ENCODE measurements around the gene SRGAP1.
"Not testable (repeated sequence)": the region's sequence is repeated elsewhere in the genome, so short reads cannot be mapped to it uniquely, and the experiment has no call there.

The SRGAP1 gene

GRCh38 chr12:64053117-64053516 lies 208.6 kb downstream of the SRGAP1 start:
- DNase-seq (ENCODE audit: low read depth): no peak

- DNase-seq (ENCODE audit: low read depth): no peak
Measured at GRCh38 chr12:64054079-64054520, 209.6 kb downstream of the SRGAP1 start.

- DNase-seq (ENCODE audit: low read depth): no peak
Measured at GRCh38 chr12:64056741-64057140, 212.2 kb downstream of the SRGAP1 start.

DNA sequence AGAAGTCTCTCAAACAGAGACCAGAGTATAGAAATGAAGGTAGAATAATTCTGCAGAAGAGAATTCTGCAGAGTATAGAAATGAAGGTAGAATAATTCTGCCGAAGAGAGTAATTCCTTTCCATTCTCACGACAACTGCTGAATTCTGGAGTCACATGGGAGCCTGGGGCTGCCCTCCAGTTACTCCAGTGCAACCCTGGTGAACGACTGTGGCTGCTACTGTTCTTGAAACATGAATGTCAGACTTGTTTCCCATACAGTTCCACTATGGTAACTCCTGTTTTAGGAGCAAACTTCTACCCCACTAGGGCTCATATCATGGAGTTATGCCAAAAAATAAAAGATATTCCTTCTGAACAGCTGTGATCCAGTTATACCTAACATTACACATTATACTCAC lies 213.2 kb downstream of the SRGAP1 start:
- DNase-seq (ENCODE audit: low read depth): no peak

DNA sequence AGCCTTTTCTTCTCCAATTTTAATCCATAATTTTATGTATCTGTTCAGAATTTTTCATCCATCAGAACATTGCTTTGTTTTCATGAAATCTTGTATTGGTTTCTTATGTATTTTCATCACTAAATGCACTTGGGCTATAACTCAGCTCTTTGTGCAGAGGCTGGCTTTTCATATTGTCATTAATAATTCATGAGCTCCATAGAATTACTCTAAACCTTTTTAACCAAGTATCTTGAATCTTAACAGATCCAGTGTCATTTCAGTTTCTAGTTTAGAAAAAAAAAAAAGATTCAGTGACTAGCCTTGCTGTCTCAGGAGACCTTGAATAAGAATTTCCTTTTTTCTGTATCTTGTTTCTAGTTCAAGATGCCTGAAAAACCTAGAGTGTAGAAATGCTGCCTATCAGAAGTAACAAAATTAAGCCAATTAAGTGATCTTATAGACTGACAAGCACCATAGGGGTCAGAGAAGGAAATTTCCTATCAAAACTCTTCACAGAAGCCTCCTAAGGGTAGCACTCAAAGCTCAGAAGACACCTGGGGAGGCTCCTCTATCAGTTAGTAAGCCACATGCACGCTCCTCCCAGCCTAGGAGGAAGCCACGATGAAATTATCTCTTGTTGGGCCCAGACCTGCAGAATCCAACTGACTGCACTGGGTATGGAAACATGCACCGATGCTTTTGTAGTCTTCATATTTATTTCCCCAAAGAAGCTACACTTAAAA lies 214.2 kb downstream of the SRGAP1 start:
- DNase-seq (ENCODE audit: low read depth): no peak

DNA sequence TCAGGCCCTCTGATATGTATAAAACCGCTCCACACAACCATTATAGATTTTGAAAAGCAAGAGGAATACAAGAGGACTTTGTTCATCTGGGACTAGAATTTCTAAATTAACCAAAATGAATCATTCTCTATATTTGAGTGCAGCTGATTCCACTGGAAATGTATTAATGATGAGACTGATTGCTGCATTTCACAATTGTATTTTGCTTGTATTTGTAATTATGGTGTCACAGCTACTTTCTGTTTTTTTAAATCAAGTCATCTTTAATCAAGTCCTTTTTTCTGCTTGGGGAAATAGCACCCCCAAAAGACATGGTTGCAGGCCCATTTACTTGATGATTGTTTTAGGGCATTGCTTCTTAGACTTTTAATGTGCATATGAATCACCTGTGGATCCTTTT lies 215.2 kb downstream of the SRGAP1 start:
- DNase-seq (ENCODE audit: low read depth): no peak

GRCh38 chr12:64061868-64062375 lies 217.4 kb downstream of the SRGAP1 start:
- no peak for DNase-seq (ENCODE audit: low read depth)

DNA sequence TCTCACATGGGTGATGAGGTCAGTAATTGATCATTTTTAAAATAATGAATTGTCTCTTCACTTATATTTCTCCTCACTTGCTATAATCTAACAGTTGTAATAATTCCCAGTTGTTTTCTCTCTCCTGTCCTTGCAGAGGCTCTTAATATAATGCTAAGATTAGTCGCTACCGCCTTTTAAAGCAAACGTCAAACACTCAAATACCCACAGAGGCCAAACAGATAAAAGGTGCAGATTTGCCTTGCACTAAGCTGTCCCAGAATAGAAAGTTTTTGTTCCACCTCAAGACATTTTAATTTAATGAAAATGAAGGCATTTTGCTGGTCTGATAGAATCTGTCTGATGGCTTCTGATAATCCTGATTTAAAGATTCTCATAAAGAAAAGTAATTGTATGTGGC lies 218.6 kb downstream of the SRGAP1 start:
- no peak for DNase-seq (ENCODE audit: low read depth)

GRCh38 chr12:64064240-64064639 lies 219.7 kb downstream of the SRGAP1 start:
- no peak for DNase-seq (ENCODE audit: low read depth)

DNA sequence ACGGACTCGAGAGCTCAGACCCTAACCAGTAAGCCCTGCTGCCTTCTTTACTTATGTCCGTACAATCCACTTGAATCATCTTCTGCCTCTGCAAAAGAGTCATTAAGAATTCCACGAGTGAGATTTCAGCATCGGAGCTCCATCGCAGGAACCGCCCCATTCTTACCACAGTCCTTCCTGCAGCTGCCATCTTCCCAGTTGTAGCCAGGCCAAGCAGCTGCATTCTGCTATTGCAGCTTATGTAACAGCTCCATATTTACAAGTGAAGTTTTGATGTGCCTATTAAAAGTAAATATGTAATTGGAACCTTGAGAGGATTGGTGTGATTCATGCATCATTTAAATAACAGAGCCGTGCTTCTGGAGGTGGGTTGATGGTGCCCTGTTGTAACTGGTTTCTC lies 220.2 kb downstream of the SRGAP1 start:
- no peak for DNase-seq (ENCODE audit: low read depth)

DNA sequence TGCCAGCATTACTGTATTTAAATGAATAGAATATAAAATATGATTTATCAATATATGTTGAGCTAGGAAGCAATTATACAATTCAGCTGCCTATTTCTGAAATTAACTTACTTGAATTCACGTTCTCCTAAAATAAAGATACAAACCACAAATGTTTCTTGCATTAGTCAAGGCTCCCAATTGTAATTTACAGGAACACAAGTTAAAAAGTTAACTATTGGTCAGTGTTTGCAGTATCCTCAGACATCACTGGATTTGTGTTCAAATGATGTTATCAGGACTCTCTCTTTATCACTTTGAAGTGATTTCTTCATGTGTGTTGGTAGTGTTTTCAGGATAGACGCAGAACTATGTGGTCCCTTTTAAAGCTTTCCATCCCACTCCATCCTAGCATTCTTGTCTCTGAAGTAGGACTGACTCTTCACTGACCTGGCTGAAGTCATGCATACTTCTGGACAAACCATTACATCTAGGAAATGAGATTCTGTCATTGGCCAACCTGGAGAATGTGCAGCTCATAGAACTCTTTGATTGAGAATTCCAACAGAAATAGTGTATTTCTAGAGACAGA lies 221.5 kb downstream of the SRGAP1 start:
- no peak for DNase-seq (ENCODE audit: low read depth)

DNA sequence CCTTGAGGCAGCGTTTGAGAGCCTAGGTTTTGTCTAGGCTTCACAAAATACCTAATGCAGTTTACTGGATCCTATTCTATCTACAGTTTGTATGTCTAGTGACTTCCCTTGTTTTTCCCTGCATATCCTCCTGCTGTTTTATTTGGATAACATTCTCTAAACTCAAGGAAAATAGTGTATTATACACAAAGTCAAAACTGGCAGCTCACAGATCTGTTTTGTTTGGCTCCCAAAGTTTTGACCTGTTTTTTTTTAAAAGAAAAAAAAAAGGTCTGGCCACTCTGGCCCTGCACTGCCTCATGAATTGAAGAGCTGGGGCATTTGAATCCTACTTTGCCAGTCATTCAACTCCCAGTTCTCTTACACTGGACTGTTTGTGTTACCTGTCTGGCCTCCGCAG lies 222.3 kb downstream of the SRGAP1 start:
- no peak for DNase-seq (ENCODE audit: low read depth)

DNA sequence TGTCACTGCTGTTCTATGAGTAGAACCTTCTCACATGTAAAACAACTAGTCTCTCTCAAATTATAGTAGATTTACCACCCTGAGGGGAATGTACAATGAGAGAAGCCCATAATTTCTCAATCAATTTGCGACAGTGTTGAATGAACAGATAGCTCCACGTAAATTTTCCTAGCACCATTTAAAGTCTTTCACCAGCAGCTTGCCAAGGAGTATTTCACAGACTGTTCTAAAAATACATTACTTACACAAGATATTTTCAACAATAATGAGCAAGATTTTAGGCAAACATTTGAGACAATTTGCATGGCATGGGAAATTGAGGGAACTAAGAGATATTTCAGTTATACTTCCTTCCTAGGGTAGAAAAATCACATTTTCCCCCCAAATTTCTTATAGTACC lies 226.0 kb downstream of the SRGAP1 start:
- no peak for DNase-seq (ENCODE audit: low read depth)

DNA sequence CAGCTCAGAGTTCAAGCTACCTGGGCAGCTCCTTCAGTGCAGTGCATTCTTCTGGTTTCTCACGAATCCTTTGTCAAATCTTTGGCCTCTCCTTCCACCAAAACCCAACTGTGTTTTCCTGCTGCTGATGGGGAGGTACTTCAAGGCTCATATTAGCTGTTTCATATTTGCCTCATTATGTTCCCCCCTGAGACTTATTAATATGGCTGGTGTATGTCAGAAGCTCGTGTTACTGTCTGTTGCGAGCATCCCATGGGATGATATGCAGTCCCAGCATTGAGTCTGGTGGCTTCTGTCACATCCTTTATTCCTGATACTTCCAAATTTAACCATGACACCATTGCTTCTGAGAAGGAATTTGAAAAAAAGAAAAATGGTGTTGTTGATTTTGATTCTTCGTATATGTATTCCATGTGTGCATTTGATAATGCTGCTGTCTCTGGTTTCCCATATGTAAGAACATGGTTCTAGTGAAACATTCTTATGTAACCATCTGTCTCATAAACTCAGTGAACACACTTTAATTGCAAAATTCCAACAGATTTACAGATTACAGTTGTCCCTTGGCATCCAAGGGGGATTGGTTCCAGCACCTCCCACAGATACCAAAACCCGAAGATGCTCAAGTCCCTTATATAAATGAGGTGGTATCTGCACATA lies 228.5 kb downstream of the SRGAP1 start:
- no peak for DNase-seq (ENCODE audit: low read depth)

DNA sequence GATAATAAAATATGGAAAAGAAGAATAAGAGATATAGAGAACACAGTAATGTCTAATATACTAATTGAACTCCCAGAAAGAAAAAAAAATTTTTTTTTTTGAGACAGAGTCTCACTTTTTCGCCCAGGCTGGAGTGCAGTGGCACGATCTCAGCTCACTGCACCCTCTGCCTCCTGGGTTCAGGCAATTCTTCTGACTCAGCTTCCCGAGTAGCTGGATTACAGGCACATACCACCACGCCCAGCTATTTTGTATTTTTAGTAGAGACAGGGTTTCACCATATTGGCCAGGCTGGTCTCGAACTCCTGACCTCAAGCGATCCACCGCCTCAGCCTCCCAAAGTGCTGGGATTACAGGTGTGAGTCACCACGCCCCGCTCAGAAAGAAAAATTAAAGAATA lies 232.1 kb downstream of the SRGAP1 start:
- DNase-seq (ENCODE audit: low read depth): not testable (repeated sequence)

DNA sequence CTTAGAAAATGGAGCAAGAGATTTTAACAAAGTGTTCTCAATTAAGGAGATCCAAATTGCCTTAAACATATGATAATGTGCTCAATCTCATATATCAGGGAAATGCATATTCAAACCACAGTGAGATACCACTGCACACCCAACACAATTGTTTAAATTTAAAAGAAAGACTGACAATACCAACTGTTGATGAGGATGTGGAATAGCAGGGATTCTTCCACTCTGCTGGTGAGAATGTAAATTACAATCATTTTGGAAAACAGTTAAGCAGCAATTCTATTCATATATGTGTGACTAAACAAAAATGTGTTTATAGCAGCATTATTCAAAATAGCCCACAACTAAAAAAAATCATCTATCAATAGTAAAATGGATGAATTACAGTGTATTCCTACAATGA lies 233.4 kb downstream of the SRGAP1 start:
- DNase-seq (ENCODE audit: low read depth): no peak

- DNase-seq (ENCODE audit: low read depth): no peak
Measured at GRCh38 chr12:64080319-64081007, 236.0 kb downstream of the SRGAP1 start.

DNA sequence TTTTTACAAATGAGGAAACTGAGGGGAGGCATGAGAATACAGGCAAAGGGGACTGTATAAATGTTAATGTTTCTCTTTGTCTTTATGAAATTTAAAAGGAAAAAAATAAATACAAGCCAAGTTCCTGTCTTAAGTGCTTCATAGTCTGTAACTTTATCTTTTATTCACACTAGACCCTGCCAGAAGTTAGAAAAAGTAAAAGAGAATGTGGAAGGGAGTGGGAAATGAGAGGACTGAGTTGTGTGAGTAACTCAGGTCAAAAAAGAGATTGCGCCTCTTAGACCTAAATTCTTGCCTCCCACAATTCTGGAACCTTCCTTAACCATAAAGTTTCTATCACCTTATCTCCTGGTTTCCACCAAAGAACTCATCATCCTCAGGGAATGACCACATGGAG lies 236.5 kb downstream of the SRGAP1 start:
- DNase-seq (ENCODE audit: low read depth): no peak

DNA sequence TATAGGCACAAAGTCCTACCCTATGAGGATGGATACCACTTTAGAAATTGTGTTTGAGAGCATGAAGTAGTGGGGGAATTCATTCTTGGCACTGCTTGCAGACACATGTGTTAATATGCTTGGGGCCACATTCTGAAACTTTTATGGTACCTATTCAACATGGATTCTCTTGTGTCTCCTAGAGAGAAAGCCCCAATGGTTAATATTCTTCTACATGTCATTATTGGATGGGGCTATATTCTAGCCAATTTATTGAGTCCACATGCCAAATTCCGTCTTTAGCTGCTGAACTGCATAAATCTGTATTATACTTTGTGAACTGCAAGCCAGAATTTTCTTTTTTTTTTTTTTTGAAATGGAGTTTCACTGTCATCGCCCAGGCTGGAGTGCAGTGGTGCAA lies 237.6 kb downstream of the SRGAP1 start:
- DNase-seq (ENCODE audit: low read depth): no peak

- no peak for DNase-seq (ENCODE audit: low read depth)
Measured at GRCh38 chr12:64082866-64083268, 238.4 kb downstream of the SRGAP1 start.

DNA sequence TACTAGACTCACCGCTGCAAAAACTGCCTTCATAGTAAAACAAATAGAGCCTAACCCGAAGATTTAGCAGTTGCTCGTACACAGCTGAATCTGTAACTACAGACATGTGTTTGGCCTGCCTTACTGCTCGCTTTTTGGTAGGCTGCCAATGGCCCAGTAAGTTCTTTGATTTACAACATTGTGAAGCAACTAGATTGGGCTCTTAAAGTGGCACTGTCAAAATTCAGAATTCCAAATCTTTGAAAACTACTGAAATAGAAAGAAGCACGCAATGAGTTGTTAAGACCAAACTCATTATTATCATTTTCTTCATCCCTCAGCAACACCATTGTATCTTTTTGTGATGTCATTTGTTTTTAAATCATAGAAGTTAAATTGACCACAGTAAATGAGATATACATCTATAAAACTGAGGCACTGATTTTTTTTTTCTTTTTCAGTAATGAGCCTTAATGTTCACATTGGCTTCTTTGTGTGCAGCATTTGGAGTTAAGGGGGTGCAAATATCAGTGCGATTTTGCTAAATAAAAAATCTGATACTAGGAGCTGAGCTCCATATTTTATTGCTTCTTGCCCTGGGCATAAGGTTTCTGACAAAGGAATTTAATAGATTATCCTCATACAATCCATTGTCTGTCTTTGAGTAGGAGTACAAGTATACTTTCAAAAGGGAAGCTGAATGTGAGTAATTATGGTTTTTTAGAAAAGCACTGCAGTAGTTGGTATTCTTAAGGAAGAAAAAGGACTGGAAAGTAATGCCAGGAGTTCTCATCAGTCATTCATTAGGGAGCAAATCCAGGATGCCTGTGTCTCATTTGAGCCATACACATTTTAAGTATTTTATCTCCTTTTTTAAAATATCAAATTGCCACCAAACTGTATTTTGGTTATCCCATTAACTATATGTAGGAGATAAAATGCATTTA lies 239.0 kb downstream of the SRGAP1 start:
- no peak for DNase-seq (ENCODE audit: low read depth)

GRCh38 chr12:64085154-64085553 lies 240.7 kb downstream of the SRGAP1 start:
- DNase-seq (ENCODE audit: low read depth): no peak

All from activated gamma-delta T cell treated with anti-CD3 and anti-CD28 coated beads, Interleukin-2, amount 50 U/mL, for 16 hours (primary cell).